ENCODE data around the gene PNPLA1. TPM values are rescaled to one million over a fixed set of nuclear protein-coding genes. Genes with fewer than 3 reads are reported as not detected.

The PNPLA1 gene
- total and polyA plus RNA-seq, 4 experiments from 2014 or later: 0.42 TPM; not detected in 3

Other genes starting within 250 kb of the PNPLA1 start
- under 1 TPM in 1 of 2 experiments, not detected in 1; 0.09 TPM for gene SLC26A8, start 245.4 kb upstream of the PNPLA1 start, total RNA-seq
- not detected for gene SLC26A8, start 245.4 kb upstream of the PNPLA1 start, polyA plus RNA-seq
- 10 to 100 TPM; 58.9 to 64.3 TPM for gene MAPK14, start 242.3 kb upstream of the PNPLA1 start, total RNA-seq
- 10 to 100 TPM; 38.5 to 48.6 TPM for gene MAPK14, start 242.3 kb upstream of the PNPLA1 start, polyA plus RNA-seq
- gene MAPK13, start 139.5 kb upstream of the PNPLA1 start, total RNA-seq: 10 to 100 TPM; 29.6 to 30.4 TPM
- 10 to 100 TPM; 29.1 to 36.8 TPM for gene MAPK13, start 139.5 kb upstream of the PNPLA1 start, polyA plus RNA-seq
- gene BRPF3, start 73.3 kb upstream of the PNPLA1 start, total RNA-seq: 10 to 100 TPM; 36.2 to 36.7 TPM
- gene BRPF3, start 73.3 kb upstream of the PNPLA1 start, polyA plus RNA-seq: 1 to 10 TPM; 1.8 to 7.9 TPM
- gene BNIP5, start 66.8 kb downstream of the PNPLA1 start, total RNA-seq: not detected
- not detected for gene BNIP5, start 66.8 kb downstream of the PNPLA1 start, polyA plus RNA-seq
- 1 to 10 TPM; 3.1 to 3.2 TPM for gene ETV7, start 117.6 kb downstream of the PNPLA1 start, total RNA-seq
- gene ETV7, start 117.6 kb downstream of the PNPLA1 start, polyA plus RNA-seq: 1 to 10 TPM in 1 of 2 donors, under 1 TPM in 1; 0.67 to 5.4 TPM
- gene PXT1, start 172.8 kb downstream of the PNPLA1 start, total RNA-seq: under 1 TPM in 1 of 2 experiments, not detected in 1; 0.25 TPM
- not detected for gene PXT1, start 172.8 kb downstream of the PNPLA1 start, polyA plus RNA-seq
- 10 to 100 TPM; 35.2 to 38.9 TPM for gene KCTD20, start 172.9 kb downstream of the PNPLA1 start, total RNA-seq
- gene KCTD20, start 172.9 kb downstream of the PNPLA1 start, polyA plus RNA-seq: 10 to 100 TPM; 36.8 to 37.3 TPM